HEK293 (cell line): ENCODE measurements around the gene MUC4.
"Not testable (repeated sequence)": the region's sequence is repeated elsewhere in the genome, so short reads cannot be mapped to it uniquely, and the experiment has no call there.

Source experiments
- CTCF ChIA-PET: fragments of 350-600 bp; formaldehyde crosslinking; extraction: SDS; loops from one replicate; lab custom pipeline; 2021; ENCODE audit warnings: antibody characterized with exemption; lab: Yijun Ruan, JAX
- POLR2A ChIA-PET: fragments of 300-600 bp; formaldehyde crosslinking; extraction: SDS; loops from one replicate; lab custom pipeline; 2020; ENCODE audit warnings: antibody characterized with exemption, inconsistent platforms; lab: Yijun Ruan, JAX
- H3K27ac ChIP-seq: fragments of 200-500 bp; sonication (Bioruptor generic); 2 replicates; pipeline ENCODE4 v1.5.1; 2014; ENCODE audit warnings: low read depth, low read length, control low read depth, inconsistent platforms; ENCODE audit errors: extremely low read depth
- H3K36me3 ChIP-seq, 2 experiments: fragments of 200-500 bp in 1 of 2; sonication (Bioruptor generic) in 1 of 2; 1 replicate in 1 of 2; 2 replicates in 1 of 2; pipeline ENCODE4 v1.5.1; 2014 to 2017; ENCODE audit warnings: inconsistent platforms in 2 of 2, low read length in 2 of 2; ENCODE audit not compliant: control insufficient read depth in 2 of 2, insufficient read depth in 1 of 2
- H3K4me1 ChIP-seq: fragments of 200-500 bp; sonication (Bioruptor generic); 2 replicates; pipeline ENCODE4 v1.5.1; 2014; ENCODE audit warnings: mild to moderate bottlenecking, low read length, inconsistent platforms; ENCODE audit not compliant: control insufficient read depth, insufficient read depth
- H3K4me3 ChIP-seq: 2 replicates; pipeline ENCODE4 v1.5.1; 2011; ENCODE audit warnings: low read depth, mild to moderate bottlenecking, control low read depth, low read length, moderate library complexity
- H3K9me3 ChIP-seq: fragments of 200-500 bp; sonication (Bioruptor generic); 2 replicates; pipeline ENCODE4 v1.5.1; 2014; ENCODE audit warnings: low read depth, low read length, inconsistent platforms; ENCODE audit not compliant: control insufficient read depth, insufficient read depth
- GLIS1 ChIP-seq: fragments of 450-650 bp; formaldehyde crosslinking; IDR thresholded peaks from 2 replicates; pipeline ENCODE4 v1.5.1; 2016; ENCODE audit warnings: missing biosample characterization, missing genetic modification characterization
- PBX3 ChIP-seq: sonication (generic); formaldehyde crosslinking; IDR thresholded peaks from 2 replicates; pipeline ENCODE4 v1.8.1; 2022; ENCODE audit warnings: mild to moderate bottlenecking, moderate library complexity, missing genetic modification reagents
- SP7 ChIP-seq: fragments of 450-650 bp; formaldehyde crosslinking; IDR thresholded peaks from 2 replicates; pipeline ENCODE4 v1.5.1; 2016; ENCODE audit warnings: missing biosample characterization, missing genetic modification characterization
- ZBTB44 ChIP-seq: fragments of 450-650 bp; IDR thresholded peaks from 2 replicates; pipeline ENCODE4 v1.5.1; 2018; ENCODE audit warnings: missing biosample characterization, mild to moderate bottlenecking, missing genetic modification characterization
- ZFP41 ChIP-seq: fragments of 450-650 bp; formaldehyde crosslinking; IDR thresholded peaks from 2 replicates; pipeline ENCODE4 v1.5.1; 2016; ENCODE audit warnings: missing biosample characterization, missing genetic modification characterization, borderline replicate concordance
- ZIC2 ChIP-seq: fragments of 450-650 bp; formaldehyde crosslinking; IDR thresholded peaks from 2 replicates; pipeline ENCODE4 v1.5.1; 2016; ENCODE audit warnings: missing biosample characterization, missing genetic modification characterization
- ZNF23 ChIP-seq: fragments of 450-650 bp; formaldehyde crosslinking; IDR thresholded peaks from 2 replicates; pipeline ENCODE4 v1.5.1; 2016; ENCODE audit warnings: missing biosample characterization, missing genetic modification characterization, borderline replicate concordance
- ZNF280D ChIP-seq: fragments of 450-650 bp; formaldehyde crosslinking; IDR thresholded peaks from 2 replicates; pipeline ENCODE4 v1.5.1; 2016; ENCODE audit warnings: missing biosample characterization, missing genetic modification characterization
- ZNF341 ChIP-seq: fragments of 450-650 bp; formaldehyde crosslinking; IDR thresholded peaks from 2 replicates; pipeline ENCODE4; 2016; ENCODE audit warnings: low read depth, missing biosample characterization, missing genetic modification characterization
- ZNF366 ChIP-seq: fragments of 450-650 bp; formaldehyde crosslinking; conservative IDR thresholded peaks from 2 replicates; pipeline ENCODE4 v1.5.1; 2016; ENCODE audit warnings: missing biosample characterization, missing genetic modification characterization
- ZNF580 ChIP-seq: fragments of 450-650 bp; formaldehyde crosslinking; IDR thresholded peaks from 2 replicates; pipeline ENCODE4 v1.5.1; 2016; ENCODE audit warnings: missing biosample characterization, missing genetic modification characterization

MUC4 gene

GRCh38 chr3:195825857-195826804, 14.4 kb upstream of the MUC4 start:
- CTCF ChIA-PET = no interaction called here
- no peak overlapping the region for H3K27ac ChIP-seq
- H3K36me3 ChIP-seq = no peaks in the 10 kb centered on the region
- no peaks in the 10 kb centered on the region for H3K4me1 ChIP-seq
- POLR2A ChIA-PET = interaction anchor here (0.7 kb wide), 1 partner anchor 17 kb away, joined by 3 read pairs; no protein-coding TSS in a partner anchor
- H3K4me3 ChIP-seq = no peak overlapping the region
- no peak for TF ChIP-seq ZNF366
- no peaks in the 10 kb centered on the region for H3K9me3 ChIP-seq

- Histone ChIP-seq H3K27ac (no peak overlapping the region), H3K4me3 (no peak overlapping the region), H3K9me3 (no peaks in the 10 kb centered on the region), H3K4me1 (no peaks in the 10 kb centered on the region), H3K36me3 (no peaks in the 10 kb centered on the region)
- POLR2A ChIA-PET = interaction anchor here (0.7 kb wide), 1 partner anchor 16 kb away, joined by 3 read pairs; no protein-coding TSS in a partner anchor
- TF ChIP-seq ZBTB44 (tag by site-specific recombination) = no peak
- CTCF ChIA-PET = no interaction called here
These were observed 13.5 kb upstream of the MUC4 start for GRCh38 chr3:195825191-195825588.

- CTCF ChIA-PET, POLR2A ChIA-PET, H3K27ac ChIP-seq, H3K4me3 ChIP-seq, H3K9me3 ChIP-seq, H3K4me1 ChIP-seq, H3K36me3 ChIP-seq: not testable (repeated sequence)
- peak; percentile 69 for TF ChIP-seq ZNF341 (tag by site-specific recombination)
These were observed 12.9 kb upstream of the MUC4 start for GRCh38 chr3:195824425-195825190.

GRCh38 chr3:195823999-195824398, 12.3 kb upstream of the MUC4 start:
- Histone ChIP-seq H3K9me3 (no peaks in the 10 kb centered on the region), H3K4me1 (no peaks in the 10 kb centered on the region), H3K4me3 (no peak overlapping the region), H3K36me3 (no peaks in the 10 kb centered on the region), H3K27ac (no peak overlapping the region)
- CTCF ChIA-PET = no interaction called here
- POLR2A ChIA-PET = no interaction called here
- TF ChIP-seq GLIS1 (tag by site-specific recombination) (peak; percentile 78), SP7 (no peak), ZNF580 (no peak), ZIC2 (tag by site-specific recombination) (peak; percentile 87), ZFP41 (no peak), PBX3 (CRISPR knock-in tag) (no peak), ZNF23 (no peak), ZNF280D (tag by site-specific recombination) (no peak)
